NCI-H524 treated with DMSO at 0.1 percent for 48 hours (cell line): ENCODE measurements around the gene PHACTR2.
"Not testable (repeated sequence)": the region's sequence is repeated elsewhere in the genome, so short reads cannot be mapped to it uniquely, and the experiment has no call there.

Experiments used
- DNase-seq: peaks from one replicate; lab custom pipeline; 2025; lab: John Stamatoyannopoulos, UW

PHACTR2 gene

GRCh38 chr6:143677891-143678791 is at the start of gene PHACTR2:
Gene PHACTR2 (plus strand): TSS chr6:143677965. CDS start chr6:143678164, 199 bp downstream.
- peak; percentile 14 for DNase-seq

GRCh38 chr6:143629104-143630080 is 48.4 kb upstream of the PHACTR2 start:
- no peak for DNase-seq

- DNase-seq = not testable (repeated sequence)
Observed at GRCh38 chr6:143631196-143631595, 46.6 kb upstream of the PHACTR2 start.

GRCh38 chr6:143632894-143633293 is 44.9 kb upstream of the PHACTR2 start:
- no peak for DNase-seq

- no peak for DNase-seq
Observed at GRCh38 chr6:143634486-143634885, 43.3 kb upstream of the PHACTR2 start.

- DNase-seq = no peak
Observed at GRCh38 chr6:143637691-143638090, 40.1 kb upstream of the PHACTR2 start.

GRCh38 chr6:143642403-143642802 is 35.4 kb upstream of the PHACTR2 start:
- DNase-seq = no peak

GRCh38 chr6:143647191-143647590 is 30.6 kb upstream of the PHACTR2 start:
- no peak for DNase-seq

GRCh38 chr6:143647732-143648131 is 30.0 kb upstream of the PHACTR2 start:
- no peak for DNase-seq

GRCh38 chr6:143649319-143649718 is 28.4 kb upstream of the PHACTR2 start:
- not testable (repeated sequence) for DNase-seq

GRCh38 chr6:143651328-143651727 is 26.4 kb upstream of the PHACTR2 start:
- not testable (repeated sequence) for DNase-seq

- no peak for DNase-seq
Observed at GRCh38 chr6:143652841-143653331, 24.9 kb upstream of the PHACTR2 start.

- DNase-seq = no peak
Observed at GRCh38 chr6:143655541-143655940, 22.2 kb upstream of the PHACTR2 start.

- DNase-seq = no peak
Observed at GRCh38 chr6:143656026-143656425, 21.7 kb upstream of the PHACTR2 start.

- no peak for DNase-seq
Observed at GRCh38 chr6:143657809-143658208, 20.0 kb upstream of the PHACTR2 start.

GRCh38 chr6:143660170-143660569 is 17.6 kb upstream of the PHACTR2 start:
- DNase-seq = not testable (repeated sequence)

- DNase-seq = no peak
Observed at GRCh38 chr6:143664171-143664570, 13.6 kb upstream of the PHACTR2 start.

- DNase-seq = not testable (repeated sequence)
Observed at GRCh38 chr6:143666007-143666406, 11.8 kb upstream of the PHACTR2 start.

- not testable (repeated sequence) for DNase-seq
Observed at GRCh38 chr6:143669483-143669882, 8.3 kb upstream of the PHACTR2 start.

- DNase-seq = no peak
Observed at GRCh38 chr6:143673669-143674068, 4.1 kb upstream of the PHACTR2 start.

- no peak for DNase-seq
Observed at GRCh38 chr6:143674483-143675381, 3.0 kb upstream of the PHACTR2 start.
